Suprapubic skin (tissue), 4 donors: ENCODE measurements around the gene ACSL1.

Source experiments
- CTCF ChIP-seq, 2 donors: fragments of 200-600 bp in 1 of 2; fragments of 450-650 bp in 1 of 2; sonication (generic) in 1 of 2; IDR thresholded peaks; one replicate each; pipeline ENCODE4 v1.5.1; 2016 to 2019; ENCODE audit warnings: antibody characterized with exemption in 2 of 2, mild to moderate bottlenecking in 1 of 2, moderate library complexity in 1 of 2
- POLR2A ChIP-seq, 2 donors: fragments of 450-650 bp; IDR thresholded peaks; one replicate each; pipeline ENCODE4 v1.6.1; 2017; ENCODE audit warnings: antibody characterized with exemption in 2 of 2, mild to moderate bottlenecking in 2 of 2, moderate library complexity in 2 of 2
- POLR2AphosphoS5 ChIP-seq, 3 donors: sonication (generic); formaldehyde crosslinking; IDR thresholded peaks; one replicate each; pipeline ENCODE4 v1.6.1; 2017; ENCODE audit warnings: antibody characterized with exemption in 3 of 3

- TF ChIP-seq POLR2AphosphoS5 (IDR thresholded peaks at IDR 0.05) (no peak), CTCF (IDR thresholded peaks at IDR 0.05) (no peak), POLR2A (IDR thresholded peaks at IDR 0.05) (no peak)
Measured at GRCh38 chr4:184782731-184783373, 42.9 kb downstream of the ACSL1 start.
